ELF-1 (cell line): ENCODE results near the gene TAF12.
"Not testable (repeated sequence)": the region's sequence is repeated elsewhere in the genome, so short reads cannot be mapped to it uniquely, and the experiment has no call there.

Source experiments
- DNase-seq: peaks from one replicate; pipeline ENCODE4 v3.0.0-alpha.2; 2016; ENCODE audit warnings: low read depth, low spot score

Gene TAF12

GRCh38 chr1:28645406-28645805, 2.5 kb upstream of the TAF12 start:
- not testable (repeated sequence) for DNase-seq

- DNase-seq = no peak
These were observed 1.6 kb upstream of the TAF12 start for GRCh38 chr1:28644494-28644893.

GRCh38 chr1:28642056-28642846, 616 bp downstream of the TAF12 start:
- no peak for DNase-seq

GRCh38 chr1:28640766-28641165, 2.1 kb downstream of the TAF12 start:
- no peak for DNase-seq

- no peak for DNase-seq
These were observed 10.3 kb downstream of the TAF12 start for GRCh38 chr1:28632560-28632959.

GRCh38 chr1:28631713-28632112, 11.2 kb downstream of the TAF12 start:
- no peak for DNase-seq

- DNase-seq = no peak
These were observed 29.7 kb downstream of the TAF12 start for GRCh38 chr1:28613175-28613574.

- DNase-seq = no peak
These were observed 36.1 kb downstream of the TAF12 start for GRCh38 chr1:28606771-28607170.

- DNase-seq = no peak
These were observed 37.9 kb downstream of the TAF12 start for GRCh38 chr1:28604962-28605361.

- DNase-seq = no peak
These were observed 38.5 kb downstream of the TAF12 start for GRCh38 chr1:28604411-28604810.

- DNase-seq = peak; percentile 48
These were observed 40.1 kb downstream of the TAF12 start for GRCh38 chr1:28602536-28603439.

GRCh38 chr1:28601696-28602095, 41.2 kb downstream of the TAF12 start:
- DNase-seq = no peak

GRCh38 chr1:28596276-28596675, 46.6 kb downstream of the TAF12 start:
- DNase-seq = not testable (repeated sequence)

GRCh38 chr1:28595412-28596191, 47.3 kb downstream of the TAF12 start:
- DNase-seq = no peak

- peak; percentile 76 for DNase-seq
These were observed 48.0 kb downstream of the TAF12 start for GRCh38 chr1:28594686-28595411.

- not testable (repeated sequence) for DNase-seq
These were observed 48.9 kb downstream of the TAF12 start for GRCh38 chr1:28593988-28594356.

- DNase-seq = no peak
These were observed 50.4 kb downstream of the TAF12 start for GRCh38 chr1:28592321-28593071.

- DNase-seq = peak; percentile 30
These were observed 51.1 kb downstream of the TAF12 start, which contains the start of gene RAB42 for GRCh38 chr1:28591708-28592320. Gene RAB42 (plus strand): TSS chr1:28592265. CDS start chr1:28592512, 247 bp downstream.

GRCh38 chr1:28586585-28587391, 56.1 kb downstream of the TAF12 start:
- not testable (repeated sequence) for DNase-seq
